Vagina (tissue), 2 donors: Measurements from ENCODE around the gene L3MBTL4.

Experiments used
- CTCF ChIP-seq, 3 experiments: fragments of 450-650 bp in 2 of 3; fragments of 200-600 bp in 1 of 3; sonication (generic) in 1 of 3; IDR thresholded peaks; one replicate each; pipeline ENCODE4 v1.5.1; 2017 to 2019; ENCODE audit warnings: antibody characterized with exemption in 3 of 3, mild to moderate bottlenecking in 2 of 3, moderate library complexity in 2 of 3
- POLR2A ChIP-seq, 2 donors: fragments of 450-650 bp; IDR thresholded peaks; one replicate each; pipeline ENCODE4 v1.6.1; 2017; ENCODE audit warnings: antibody characterized with exemption in 2 of 2, mild to moderate bottlenecking in 2 of 2, moderate library complexity in 2 of 2
- POLR2AphosphoS5 ChIP-seq, 2 donors: sonication (generic); formaldehyde crosslinking; IDR thresholded peaks; one replicate each; pipeline ENCODE4 v1.9.0; 2017; ENCODE audit warnings: antibody characterized with exemption in 2 of 2, mild to moderate bottlenecking in 2 of 2, low read depth in 1 of 2; ENCODE audit not compliant: insufficient read depth in 1 of 2

DNA sequence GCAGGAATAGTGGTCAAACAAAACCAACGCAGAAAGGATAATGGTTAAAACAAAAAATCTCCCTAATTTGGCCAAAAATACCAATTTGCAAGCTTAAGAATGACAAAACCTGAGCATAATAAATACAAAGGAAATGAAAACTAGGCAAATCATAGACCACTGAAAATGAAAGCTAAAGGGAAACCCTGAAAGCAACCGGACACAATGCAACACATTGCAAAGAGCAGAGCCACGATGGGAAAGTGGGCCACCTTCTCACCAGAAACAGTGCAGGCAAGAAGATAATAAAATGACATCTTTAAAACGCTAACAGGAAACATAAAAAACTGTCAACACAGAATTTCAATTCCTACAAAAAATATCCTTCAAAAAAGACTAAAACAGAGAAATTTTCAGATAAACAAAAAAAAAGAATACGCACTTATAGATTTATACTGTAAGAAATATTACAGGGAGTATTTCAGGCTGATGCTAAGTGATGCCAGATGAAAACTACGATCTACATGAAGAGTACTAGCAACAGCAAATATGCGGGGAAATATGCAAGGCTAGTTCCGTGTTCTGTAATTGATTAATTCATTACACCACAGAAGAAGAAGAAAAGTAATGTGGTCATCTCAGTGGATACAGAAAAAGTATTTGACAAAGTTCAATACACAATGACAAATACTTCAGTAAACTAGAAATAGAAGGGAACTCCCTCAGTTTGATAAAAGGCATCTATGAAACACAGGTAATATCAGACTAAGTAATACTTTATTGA is 239.5 kb downstream of the L3MBTL4 start:
- no peak for TF ChIP-seq CTCF (IDR thresholded peaks at IDR 0.05)
- no peak for TF ChIP-seq POLR2A (IDR thresholded peaks at IDR 0.05)
- no peak for TF ChIP-seq POLR2AphosphoS5 (IDR thresholded peaks at IDR 0.05; ENCODE audit: insufficient read depth in 1 of 2, low read depth in 1 of 2)
